AG04449 (cell line): Measurements from ENCODE around the gene SLC10A6.

Experiments used
- CTCF ChIA-PET: fragments of 350-600 bp; formaldehyde crosslinking; extraction: SDS; loops from one replicate; lab custom pipeline; 2021; ENCODE audit warnings: antibody characterized with exemption; lab: Yijun Ruan, JAX
- POLR2A ChIA-PET: fragments of 400-600, 350-600 bp; formaldehyde crosslinking; extraction: SDS; loops from one replicate; lab custom pipeline; 2020; ENCODE audit warnings: antibody characterized with exemption, inconsistent platforms; lab: Yijun Ruan, JAX
- DNase-seq: peaks from one replicate; pipeline ENCODE4 v3.0.0-alpha.2; 2010; ENCODE audit warnings: low read depth, low spot score
- H3K4me3 ChIP-seq: 2 replicates; pipeline ENCODE4 v1.5.1; 2011; ENCODE audit warnings: low read depth, mild to moderate bottlenecking, control low read depth, low read length
- TF ChIP-seq, protein P1 (sequence below): IDR thresholded peaks from one replicate; pipeline ENCODE4 v1.5.1; 2011; ENCODE audit warnings: mild to moderate bottlenecking, moderate library complexity, low read length, control low read depth, inconsistent platforms; ENCODE audit not compliant: insufficient read depth; ENCODE audit errors: missing control alignments

SLC10A6 gene

DNA sequence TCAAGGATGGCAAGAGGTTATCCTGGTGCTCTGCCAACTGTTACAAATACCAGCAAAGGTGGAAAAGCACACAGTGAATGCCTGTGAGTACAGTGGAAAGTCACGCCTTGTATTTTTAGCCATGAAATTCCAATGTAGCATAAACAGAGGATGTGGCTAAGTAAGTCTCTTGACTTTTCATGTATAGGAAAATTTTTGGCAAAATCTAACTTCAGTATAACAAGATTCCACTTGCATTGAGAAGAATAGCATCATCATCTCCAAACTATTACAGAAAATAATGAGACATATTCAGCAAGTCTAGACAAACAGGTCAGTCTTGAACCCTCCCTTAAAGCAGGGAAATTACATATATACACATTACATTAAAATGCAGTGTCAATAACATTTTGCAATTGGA is 7.9 kb downstream of the SLC10A6 start:
- POLR2A ChIA-PET: no interaction called here
- TF ChIP-seq, protein P1, sequence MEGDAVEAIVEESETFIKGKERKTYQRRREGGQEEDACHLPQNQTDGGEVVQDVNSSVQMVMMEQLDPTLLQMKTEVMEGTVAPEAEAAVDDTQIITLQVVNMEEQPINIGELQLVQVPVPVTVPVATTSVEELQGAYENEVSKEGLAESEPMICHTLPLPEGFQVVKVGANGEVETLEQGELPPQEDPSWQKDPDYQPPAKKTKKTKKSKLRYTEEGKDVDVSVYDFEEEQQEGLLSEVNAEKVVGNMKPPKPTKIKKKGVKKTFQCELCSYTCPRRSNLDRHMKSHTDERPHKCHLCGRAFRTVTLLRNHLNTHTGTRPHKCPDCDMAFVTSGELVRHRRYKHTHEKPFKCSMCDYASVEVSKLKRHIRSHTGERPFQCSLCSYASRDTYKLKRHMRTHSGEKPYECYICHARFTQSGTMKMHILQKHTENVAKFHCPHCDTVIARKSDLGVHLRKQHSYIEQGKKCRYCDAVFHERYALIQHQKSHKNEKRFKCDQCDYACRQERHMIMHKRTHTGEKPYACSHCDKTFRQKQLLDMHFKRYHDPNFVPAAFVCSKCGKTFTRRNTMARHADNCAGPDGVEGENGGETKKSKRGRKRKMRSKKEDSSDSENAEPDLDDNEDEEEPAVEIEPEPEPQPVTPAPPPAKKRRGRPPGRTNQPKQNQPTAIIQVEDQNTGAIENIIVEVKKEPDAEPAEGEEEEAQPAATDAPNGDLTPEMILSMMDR: no peak
- CTCF ChIA-PET: no interaction called here
- H3K4me3 ChIP-seq: no peak overlapping the region
- DNase-seq: no peak

DNA sequence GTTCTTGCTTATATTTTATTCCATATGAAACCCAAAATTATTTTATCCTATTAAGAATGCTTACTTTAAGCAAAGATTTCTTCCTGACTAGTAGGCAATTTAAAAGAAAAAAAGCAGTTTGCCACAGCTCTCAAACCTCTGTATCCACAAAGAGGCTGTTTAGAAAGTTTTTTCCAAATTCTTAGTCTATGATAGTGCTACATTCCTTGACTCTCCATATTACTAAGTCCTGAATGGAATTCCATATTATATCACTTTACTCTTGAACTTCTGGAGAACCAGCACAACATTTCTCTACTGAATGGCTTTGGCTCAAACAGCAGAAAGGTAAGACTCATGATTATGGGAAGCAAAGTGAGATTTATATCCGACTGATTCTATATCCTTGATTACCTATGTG is 8.3 kb downstream of the SLC10A6 start:
- no peak for DNase-seq
- TF ChIP-seq, protein P1: no peak
- ChIA-PET POLR2A (interaction anchor here (1.4 kb wide), 1 partner anchor 9 kb away, joined by 5 read pairs; no protein-coding TSS in a partner anchor), CTCF (no interaction called here)
- no peak overlapping the region for H3K4me3 ChIP-seq

DNA sequence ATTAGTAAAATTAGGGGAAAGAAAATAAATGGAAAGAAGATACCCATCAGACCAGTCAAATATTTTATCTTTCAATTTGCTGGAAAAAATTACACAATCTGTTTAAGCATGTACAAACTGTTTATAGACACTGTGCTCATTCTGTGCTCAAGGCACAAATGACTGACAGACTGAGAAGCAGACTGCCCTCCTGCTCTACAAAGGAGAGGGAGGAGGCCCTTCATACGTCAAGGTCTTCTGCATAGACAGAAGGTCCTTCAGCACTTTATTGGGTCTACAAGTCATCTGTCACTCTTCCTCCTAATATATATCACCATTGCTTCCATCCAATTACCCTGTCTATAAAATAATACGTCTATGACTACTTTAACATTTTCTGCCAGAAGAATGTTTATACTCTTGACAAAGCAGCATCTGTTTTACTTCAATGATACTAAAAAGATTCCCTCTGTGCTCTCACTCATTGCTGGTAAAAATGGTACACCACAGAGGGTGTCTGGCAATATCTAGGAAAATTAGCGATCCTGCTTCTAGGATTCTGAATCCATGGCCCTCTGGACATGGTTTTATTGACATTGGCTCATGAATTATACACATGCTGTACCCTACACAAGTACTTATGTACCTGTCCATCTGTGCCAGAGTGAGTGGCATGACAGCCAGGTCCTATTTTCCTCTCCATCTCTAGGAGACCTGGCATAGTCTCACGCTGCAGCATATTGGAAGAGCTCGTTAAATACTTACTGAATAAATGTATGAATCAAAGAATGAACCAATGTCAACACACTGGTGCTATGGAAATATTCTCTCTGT is 11.3 kb downstream of the SLC10A6 start:
- TF ChIP-seq, protein P1: no peak
- ChIA-PET POLR2A (no interaction called here), CTCF (no interaction called here)
- DNase-seq: no peak
- H3K4me3 ChIP-seq: no peak overlapping the region

DNA sequence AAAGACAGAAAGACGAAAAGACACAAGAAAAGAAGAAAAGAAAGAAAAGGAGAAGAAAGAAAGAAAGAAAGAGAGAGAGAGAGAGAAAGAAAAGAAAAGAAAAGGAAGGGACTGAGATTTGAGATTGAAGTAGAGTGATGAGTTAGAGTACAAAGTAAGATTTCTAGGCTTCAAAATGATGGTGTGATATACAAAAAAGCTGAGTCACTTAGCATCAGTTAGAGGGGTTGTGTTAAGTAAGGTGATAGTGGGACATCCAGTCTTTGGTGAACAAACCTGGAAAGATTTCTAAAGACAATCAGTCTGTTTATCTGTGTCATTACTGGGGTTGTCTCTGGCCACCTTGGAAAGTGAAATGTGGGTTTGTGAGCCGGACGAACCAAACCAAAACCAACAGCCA is 13.5 kb downstream of the SLC10A6 start:
- CTCF ChIA-PET: no interaction called here
- H3K4me3 ChIP-seq: no peak overlapping the region
- TF ChIP-seq, protein P1: no peak
- POLR2A ChIA-PET: interaction anchor here (1.0 kb wide), 1 partner anchor 17 kb away, joined by 3 read pairs; no protein-coding TSS in a partner anchor
- no peak for DNase-seq

DNA sequence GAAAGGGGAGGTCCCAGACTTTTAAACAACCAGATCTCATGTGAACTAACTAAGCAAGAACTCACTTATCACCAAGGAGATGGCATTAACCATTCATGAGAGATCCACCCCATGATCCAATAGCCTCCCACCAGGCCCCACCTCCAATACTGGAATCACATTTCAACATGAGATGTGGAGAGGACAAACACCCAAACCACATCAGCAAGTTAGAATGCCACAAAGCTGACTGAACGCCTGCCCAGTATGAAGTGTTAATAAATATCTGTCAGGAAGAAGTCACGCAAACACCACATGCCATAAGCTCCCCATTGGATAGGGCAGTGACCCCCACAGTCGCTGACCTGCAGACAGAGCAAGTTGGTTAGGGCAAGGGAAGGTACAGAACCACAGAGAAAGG is 14.3 kb downstream of the SLC10A6 start:
- DNase-seq: no peak
- H3K4me3 ChIP-seq: no peak overlapping the region
- TF ChIP-seq, protein P1: no peak
- ChIA-PET POLR2A (interaction anchor here (1.0 kb wide), 1 partner anchor 16 kb away, joined by 3 read pairs; no protein-coding TSS in a partner anchor), CTCF (no interaction called here)

DNA sequence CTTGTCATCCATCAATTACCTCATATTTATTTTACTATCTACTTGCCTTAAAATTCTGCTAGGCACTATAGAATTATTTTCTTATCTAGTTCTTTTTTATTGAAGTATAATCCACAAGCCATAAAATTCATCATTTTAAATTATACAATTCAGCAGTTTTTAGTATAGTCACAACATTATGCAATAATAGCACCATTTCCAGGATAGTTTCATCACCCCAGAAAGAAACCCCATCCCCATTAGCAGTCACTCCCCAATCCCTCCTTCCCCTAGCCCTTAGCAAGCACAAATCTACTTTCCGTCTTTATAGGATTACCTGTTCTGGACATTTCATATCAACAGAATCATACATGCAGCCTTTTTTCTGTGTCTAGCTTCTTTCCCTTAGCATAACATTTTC is 15.6 kb downstream of the SLC10A6 start:
- POLR2A ChIA-PET: no interaction called here
- TF ChIP-seq, protein P1: no peak

More for the DNA sequence above, 15.6 kb downstream of the SLC10A6 start:
- CTCF ChIA-PET: no interaction called here
- no peak overlapping the region for H3K4me3 ChIP-seq
- DNase-seq: no peak
